ENCODE results near the gene HECTD4.

- TF ChIP-seq POLR2AphosphoS5 (IDR thresholded peaks at IDR 0.05; ENCODE audit: low read depth, low read length) (no peak), CTCF (IDR thresholded peaks at IDR 0.05) (no peak), REST (IDR thresholded peaks at IDR 0.05; ENCODE audit: insufficient read depth in 1 of 2, low read depth in 2 of 2, low read length in 1 of 2) (no peak)
Measured at GRCh38 chr12:112179916-112180315, 202.3 kb downstream of the HECTD4 start.

All from Panc1 (cell line).